H1 (cell line): ENCODE measurements around the gene PPP1CC. TPM values are rescaled to one million over a fixed set of nuclear protein-coding genes. Genes with fewer than 3 reads are reported as not detected.

ENCODE experiments used
- CBX5 ChIP-seq: fragments of 300-800, 300-1000 bp; sonication (generic); IDR thresholded peaks from 2 replicates; pipeline ENCODE4 v1.7.1; 2016; ENCODE audit warnings: antibody characterized with exemption, low read length, low read depth
- E2F6 ChIP-seq: IDR thresholded peaks from 2 replicates; pipeline ENCODE4 v1.6.1; 2012; ENCODE audit warnings: inconsistent platforms
- HDAC2 ChIP-seq, 2 experiments: fragments of 300-600 bp in 1 of 2; sonication (generic) in 1 of 2; IDR thresholded peaks; 2 replicates each; pipeline ENCODE4 v1.6.1; 2011 to 2012; ENCODE audit warnings: low read depth in 2 of 2, low read length in 2 of 2, mild to moderate bottlenecking in 2 of 2, moderate library complexity in 2 of 2, borderline replicate concordance in 1 of 2, inconsistent platforms in 1 of 2
- KDM4A ChIP-seq: IDR thresholded peaks from one replicate; pipeline ENCODE4 v1.7.1; 2012; ENCODE audit warnings: low read depth, mild to moderate bottlenecking, moderate library complexity, low read length, inconsistent platforms; ENCODE audit not compliant: severe bottlenecking
- POLR2AphosphoS5 ChIP-seq: IDR thresholded peaks from 2 replicates; pipeline ENCODE4 v1.6.1; 2011; ENCODE audit warnings: low read depth, low read length
- RAD21 ChIP-seq, 2 experiments: IDR thresholded peaks in 1 of 2; conservative IDR thresholded peaks in 1 of 2; 2 replicates each; pipeline ENCODE4 v1.6.1; 2011; ENCODE audit warnings: low read depth in 2 of 2, low read length in 2 of 2, improper control_type of control experiment in 1 of 2, inconsistent platforms in 1 of 2, mild to moderate bottlenecking in 1 of 2, moderate library complexity in 1 of 2
- RNF2 ChIP-seq: fragments of 200-900, 300-1000 bp; sonication (generic); IDR thresholded peaks from 2 replicates; pipeline ENCODE4 v1.7.1; 2016; ENCODE audit warnings: borderline replicate concordance, low read depth, mild to moderate bottlenecking, antibody characterized with exemption, low read length; ENCODE audit not compliant: poor library complexity, severe bottlenecking; ENCODE audit errors: missing control alignments
- TEAD4 ChIP-seq: IDR thresholded peaks from 2 replicates; pipeline ENCODE4 v1.6.1; 2012; ENCODE audit warnings: low read depth, low read length, inconsistent platforms, mixed read lengths
- USF2 ChIP-seq: IDR thresholded peaks from 2 replicates; pipeline ENCODE4 v1.6.1; 2011; ENCODE audit warnings: low read length, improper control_type of control experiment
- polyA plus RNA-seq, 7 experiments: library from polyadenylated mRNA; depleted of rRNA in 3 of 7; stranded (reverse) in 5 of 7; unstranded in 2 of 7; fragments of >200 nt in 5 of 7; fragments of 200-250 nt in 2 of 7; gene quantifications; 1 replicate in 5 of 7; 2 replicates in 1 of 7; 4 replicates in 1 of 7; pipeline versions ENCODE4 v1.2.1 to v1.2.3, GENCODE V29; 2011 to 2013; ENCODE audit warnings: missing spikeins in 2 of 7, mixed read lengths in 2 of 7
- total RNA-seq: library from RNA; stranded (reverse); fragmentation: NEBNext Ultra II Directional; extraction: Animal tissue kit (Norgen Biotek cat#: 25700); gene quantifications from 2 replicates; pipeline ENCODE4 v1.2.1, GENCODE V29; 2021

The PPP1CC gene
- total and polyA plus RNA-seq, 2 of the 8 experiments (the other 6 are each of a cell fraction or from before 2014, with no cell fraction given), result 193 to 350 TPM

GRCh38 chr12:110683888-110684287 is 58.8 kb downstream of the PPP1CC start (continued):
- TF ChIP-seq USF2 (no peak), TEAD4 (no peak), RAD21 (IDR thresholded peaks at IDR 0.05 in 1 of 2, conservative IDR thresholded peaks at IDR 0.05 in 1 of 2; ENCODE audit: low read depth in 2 of 2, low read length in 2 of 2) (no peak), HDAC2 (IDR thresholded peaks at IDR 0.05; ENCODE audit: borderline replicate concordance in 1 of 2, low read depth in 2 of 2, low read length in 2 of 2) (no peak), RNF2 (no peak), CBX5 (no peak), KDM4A (no peak), E2F6 (no peak), POLR2AphosphoS5 (no peak)
